ENCODE results near the gene BDP1.

DNA sequence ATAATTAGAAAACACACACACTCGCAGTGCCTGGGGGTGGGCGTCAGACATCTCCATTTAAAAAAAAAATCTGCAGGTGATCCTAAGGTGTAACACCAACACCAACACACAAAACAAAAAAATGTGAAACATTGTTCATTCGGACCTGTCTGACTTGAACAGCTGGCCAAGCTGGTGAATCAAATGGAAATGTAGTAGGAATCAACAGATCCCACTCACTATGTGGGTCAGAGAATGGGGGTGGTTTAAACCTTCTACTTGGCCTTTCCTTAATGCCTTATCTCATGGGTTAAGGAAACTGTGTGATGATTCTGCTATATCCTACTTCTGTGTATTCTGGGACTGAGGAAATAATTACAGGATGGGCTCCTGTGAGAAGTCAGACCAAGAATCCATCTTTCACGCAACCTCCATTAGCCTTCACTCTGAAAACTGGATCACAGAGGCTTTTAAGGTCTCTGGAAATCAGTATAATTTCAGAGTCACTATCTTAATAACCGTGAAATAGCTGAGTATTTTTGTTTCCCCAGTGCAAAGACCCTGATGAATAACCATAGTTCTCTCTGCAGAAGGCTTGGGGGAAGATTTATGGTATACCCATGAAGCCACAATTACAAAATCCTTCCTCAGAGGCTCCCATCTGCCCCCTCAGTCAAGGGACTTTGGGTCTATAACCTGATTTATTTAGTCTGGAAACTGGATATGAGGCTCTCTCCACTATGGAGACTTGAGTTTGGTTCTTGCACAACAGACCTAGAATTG is 114.5 kb downstream of the BDP1 start:
- TF ChIP-seq CTCF (IDR thresholded peaks at IDR 0.05 in 2 of 3, conservative IDR thresholded peaks at IDR 0.05 in 1 of 3; ENCODE audit: borderline replicate concordance in 1 of 3, insufficient read depth in 1 of 3, low read depth in 2 of 3, low read length in 2 of 3) (no peak), SRF (IDR thresholded peaks at IDR 0.05; ENCODE audit: low read depth) (no peak), RAD21 (IDR thresholded peaks at IDR 0.05; ENCODE audit: low read depth) (no peak), ZNF274 (IDR thresholded peaks at IDR 0.05; ENCODE audit: low read depth, low read length) (no peak), EZH2 (IDR thresholded peaks at IDR 0.05) (no peak), JUND (IDR thresholded peaks at IDR 0.05) (no peak), POLR2A (IDR thresholded peaks at IDR 0.05; ENCODE audit: borderline replicate concordance, extremely low read depth, insufficient read depth, insufficient read length) (no peak), CEBPB (IDR thresholded peaks at IDR 0.05; ENCODE audit: low read depth) (no peak)
